HG02763 (cell line): ENCODE measurements around the gene CASKIN1.

Source experiments
- ATAC-seq: cut with Tn5 transposase; IDR thresholded peaks from one replicate; pipeline ENCODE4 v1.9.1; 2021; ENCODE audit warnings: mild to moderate bottlenecking, moderate library complexity; ENCODE audit not compliant: unreplicated experiment

CASKIN1 gene

GRCh38 chr16:2232094-2232990, 35.9 kb upstream of the CASKIN1 start:
- ATAC-seq: no peak

GRCh38 chr16:2231016-2231931, 34.9 kb upstream of the CASKIN1 start:
- ATAC-seq: no peak

GRCh38 chr16:2230376-2230775, 34.0 kb upstream of the CASKIN1 start:
- no peak for ATAC-seq

- no peak for ATAC-seq
These were observed 33.3 kb upstream of the CASKIN1 start for GRCh38 chr16:2229632-2230250.

GRCh38 chr16:2229091-2229490, 32.7 kb upstream of the CASKIN1 start:
- ATAC-seq: no peak

- ATAC-seq: no peak
These were observed 31.9 kb upstream of the CASKIN1 start for GRCh38 chr16:2228161-2228824.

GRCh38 chr16:2226918-2227317, 30.5 kb upstream of the CASKIN1 start:
- no peak for ATAC-seq

GRCh38 chr16:2226245-2226793, 29.9 kb upstream of the CASKIN1 start:
- ATAC-seq: no peak

- ATAC-seq: peak; percentile 10
These were observed 27.6 kb upstream of the CASKIN1 start for GRCh38 chr16:2223942-2224486.

- ATAC-seq: peak; percentile 91
These were observed 27.0 kb upstream of the CASKIN1 start, which contains the start of gene E4F1 for GRCh38 chr16:2223221-2223941. Gene E4F1 (plus strand): TSS chr16:2223591. CDS start chr16:2223614, 23 bp downstream.

- ATAC-seq: no peak
These were observed 19.9 kb upstream of the CASKIN1 start for GRCh38 chr16:2216330-2216729.

- ATAC-seq: peak; percentile 89
These were observed 18.2 kb upstream of the CASKIN1 start, which contains the start of gene PGP for GRCh38 chr16:2214719-2214968. Gene PGP (minus strand): TSS chr16:2214840. CDS start chr16:2214777, 63 bp downstream.

- peak; percentile 2 for ATAC-seq
These were observed 17.7 kb upstream of the CASKIN1 start for GRCh38 chr16:2213817-2214718.

- no peak for ATAC-seq
These were observed 16.2 kb upstream of the CASKIN1 start for GRCh38 chr16:2212362-2213324.

- no peak for ATAC-seq
These were observed 15.5 kb upstream of the CASKIN1 start for GRCh38 chr16:2211923-2212347.

GRCh38 chr16:2210386-2211365, 14.3 kb upstream of the CASKIN1 start, which contains the start of gene BRICD5:
Gene BRICD5 (minus strand): TSS chr16:2210863. CDS start chr16:2210833, 30 bp downstream.
- ATAC-seq: no peak
